K562 (cell line): ENCODE results near the gene EXOC2. TPM values are rescaled to one million over a fixed set of nuclear protein-coding genes. Genes with fewer than 3 reads are reported as not detected.

Experiments
- ATAC-seq: fragments of 200-7000 bp; cut with Tn5 transposase; 3 replicates; pipeline ENCODE4 v1.9.1; 2020; ENCODE audit warnings: moderate library complexity
- BruUV-seq: library from RNA; stranded (reverse); fragments of 400-500 nt; replicated peaks from 2 replicates; lab custom pipeline; 2021; lab: Mats Ljungman, UMichigan
- CTCF ChIA-PET: fragments of 300-600 bp; formaldehyde crosslinking; extraction: SDS; loops from one replicate; lab custom pipeline; 2021; ENCODE audit warnings: low intra/inter-chr PET ratio; lab: Yijun Ruan, JAX
- POLR2A ChIA-PET: fragments of 300-600, 350-650 bp; sonication (Branson Sonifier 250); formaldehyde crosslinking; extraction: SDS; loops from one replicate; lab custom pipeline; 2021; ENCODE audit warnings: antibody characterized with exemption, inconsistent platforms; lab: Yijun Ruan, JAX
- DNase-seq, 4 experiments: peaks; one replicate each; pipeline versions ENCODE4 v3.0.0 to v3.0.0-alpha.2; 2011 to 2018; ENCODE audit warnings: low spot score in 3 of 4, mixed read lengths in 3 of 4; ENCODE audit errors: extremely low read depth in 1 of 4
- FAIRE-seq: peaks from 2 replicates; lab custom pipeline; 2011; peaks lifted over from hg19 to GRCh38; lab: Jason Lieb, UNC
- H2AFZ ChIP-seq: 2 replicates; pipeline ENCODE4 v1.6.0; 2011; ENCODE audit warnings: low read depth, low read length, control low read depth, inconsistent platforms
- H3K27ac ChIP-seq: fragments of 200-600 bp; 3 replicates; pipeline ENCODE4 v1.8.0; 2011; ENCODE audit warnings: low read depth, mild to moderate bottlenecking, control low read depth, inconsistent platforms, low read length, moderate library complexity, mixed read lengths; ENCODE audit errors: extremely low read depth
- H3K27me3 ChIP-seq, 2 experiments: fragments of 300-600 bp in 1 of 2; 2 replicates in 1 of 2; 3 replicates in 1 of 2; pipeline versions ENCODE4 v1.6.0 to v1.8.0; 2011; ENCODE audit warnings: inconsistent platforms in 2 of 2, low read length in 2 of 2, mild to moderate bottlenecking in 1 of 2, mixed read lengths in 1 of 2, moderate library complexity in 1 of 2; ENCODE audit not compliant: control insufficient read depth in 2 of 2, insufficient read depth in 2 of 2
- H3K36me3 ChIP-seq: fragments of 300-600 bp; 3 replicates; pipeline ENCODE4 v1.8.0; 2011; ENCODE audit warnings: mild to moderate bottlenecking, low read length, inconsistent platforms; ENCODE audit not compliant: control insufficient read depth, insufficient read depth
- H3K4me1 ChIP-seq, 2 experiments: fragments of 200-600 bp in 1 of 2; replicated peaks in 1 of 2; 2 replicates in 1 of 2; 3 replicates in 1 of 2; pipeline versions ENCODE4 v1.5.1 to v1.8.0; 2011; ENCODE audit warnings: inconsistent platforms in 2 of 2, low read length in 2 of 2, mild to moderate bottlenecking in 1 of 2, mixed read lengths in 1 of 2, moderate library complexity in 1 of 2; ENCODE audit not compliant: control insufficient read depth in 2 of 2, insufficient read depth in 2 of 2
- H3K4me2 ChIP-seq: 2 replicates; pipeline ENCODE4 v1.6.1; 2011; ENCODE audit warnings: low read length, control low read depth, inconsistent platforms, mixed read lengths; ENCODE audit not compliant: insufficient read depth
- H3K4me3 ChIP-seq: fragments of 200-600 bp; sonication (generic), shearing (Covaris generic); 2 replicates; pipeline ENCODE4 v1.5.1; 2016; ENCODE audit warnings: control low read depth, inconsistent platforms
- H3K79me2 ChIP-seq: fragments of 200-600 bp; 3 replicates; pipeline ENCODE4 v1.8.0; 2011; ENCODE audit warnings: low read length, inconsistent platforms; ENCODE audit not compliant: control insufficient read depth, insufficient read depth
- H3K9ac ChIP-seq, 2 experiments: 2 replicates each; pipeline versions ENCODE4 v1.6.0 to v1.6.1; 2011; ENCODE audit warnings: low read depth in 2 of 2, low read length in 2 of 2, control low read depth in 1 of 2, inconsistent platforms in 1 of 2, mild to moderate bottlenecking in 1 of 2, mixed read lengths in 1 of 2; ENCODE audit not compliant: insufficient read depth in 1 of 2
- H3K9me1 ChIP-seq: one replicate; pipeline ENCODE4 v1.6.0; 2011; ENCODE audit warnings: inconsistent platforms, mild to moderate bottlenecking, low read length, moderate library complexity; ENCODE audit not compliant: control insufficient read depth, insufficient read depth
- H3K9me3 ChIP-seq: replicated peaks from 2 replicates; pipeline ENCODE4 v1.5.1; 2011; ENCODE audit warnings: low read depth, low read length, inconsistent platforms; ENCODE audit not compliant: control insufficient read depth, insufficient read depth
- H4K20me1 ChIP-seq: replicated peaks from 2 replicates; pipeline ENCODE4 v1.6.1; 2011; ENCODE audit warnings: low read length, inconsistent platforms, mixed read lengths; ENCODE audit not compliant: control insufficient read depth, insufficient read depth
- BDP1 ChIP-seq: IDR thresholded peaks from 3 replicates; pipeline ENCODE4 v1.6.1; 2011; ENCODE audit not compliant: insufficient read length, insufficient read depth
- NRF1 ChIP-seq, 2 experiments: fragments of 450-650 bp; IDR thresholded peaks in 1 of 2; conservative IDR thresholded peaks in 1 of 2; 2 replicates each; pipeline ENCODE4 v1.6.1; 2014; ENCODE audit warnings: mild to moderate bottlenecking in 2 of 2
- SIN3B ChIP-seq: fragments of 450-650 bp; IDR thresholded peaks from 2 replicates; pipeline ENCODE4 v1.6.1; 2017; ENCODE audit warnings: low read depth, mild to moderate bottlenecking, moderate library complexity
- TRIM24 ChIP-seq, 2 experiments: fragments of 450-650 bp; IDR thresholded peaks; 2 replicates each; pipeline ENCODE4 v1.6.1; 2016
- ZNF232 ChIP-seq: sonication (generic); formaldehyde crosslinking; IDR thresholded peaks from 2 replicates; pipeline ENCODE4 v1.8.0; 2022; ENCODE audit warnings: mild to moderate bottlenecking, missing genetic modification reagents
- WGBS: fragments of 100-300 bp; shearing (Covaris generic); methylation state at CpG from one replicate; pipeline ENCODE4 v1.1.6; 2016; ENCODE audit warnings: low coverage, mixed read lengths; ENCODE audit not compliant: insufficient coverage; ENCODE audit errors: missing lambda C conversion rate; 5-methylcytosine and 5-hydroxymethylcytosine counted together
- in situ Hi-C: fragments of 300-500 bp; cut with MboI; formaldehyde crosslinking; loops from 4 replicates; pipeline ENCODE4 v1.15.0; 2018; ENCODE audit warnings: inconsistent platforms, mixed read lengths
- intact Hi-C: fragments of 100-400 bp; cut with micrococcal nuclease; formaldehyde crosslinking; loops from 2 replicates; pipeline ENCODE4 v1.14.2; 2022
- polyA plus RNA-seq, 8 experiments: library from polyadenylated mRNA; depleted of rRNA in 4 of 8; stranded (reverse) in 5 of 8; unstranded in 3 of 8; fragments of >200 nt; fragmentation: Nextera tagmentation in 2 of 8; fragmentation: Illumina TruSeq in 1 of 8; extraction: Ambion mirVana in 2 of 8; extraction: Trizol in 1 of 8; gene quantifications; 2 replicates each; pipeline versions ENCODE4 v1.2.1 to v1.2.3, GENCODE V29; 2011 to 2014; ENCODE audit warnings: inconsistent platforms in 1 of 8, missing spikeins in 1 of 8
- total RNA-seq, 7 experiments: library from RNA; depleted of rRNA in 6 of 7; stranded (reverse); fragments of >200 nt in 6 of 7; fragmentation: Illumina TruSeq in 2 of 7; extraction: Trizol in 2 of 7; gene quantifications; 2 replicates each; pipeline versions ENCODE4 v1.2.1 to v1.2.3, GENCODE V29; 2011 to 2021; ENCODE audit warnings: low replicate concordance in 1 of 7
- TF ChIP-seq, protein P1 (sequence below), 3 experiments: IDR thresholded peaks in 2 of 3; conservative IDR thresholded peaks in 1 of 3; 2 replicates each; pipeline ENCODE4 v1.5.1; 2011 to 2012; ENCODE audit warnings: low read length in 3 of 3, mild to moderate bottlenecking in 3 of 3, control low read depth in 2 of 3, improper control_type of control experiment in 1 of 3, inconsistent platforms in 1 of 3, low read depth in 1 of 3, mixed read lengths in 1 of 3, moderate library complexity in 1 of 3; ENCODE audit not compliant: insufficient read depth in 2 of 3
- TF ChIP-seq, protein P2 (sequence below): fragments of 250-450 bp; sonication (Bioruptor Pico); IDR thresholded peaks from 2 replicates; pipeline ENCODE4 v1.5.0; 2021; ENCODE audit warnings: mild to moderate bottlenecking, moderate library complexity

The EXOC2 gene
- total and polyA plus RNA-seq, 9 of the 15 experiments (the other 6 are each of a cell fraction or from before 2014, with no cell fraction given): 12.2 to 30.2 (median 24.2) TPM

DNA sequence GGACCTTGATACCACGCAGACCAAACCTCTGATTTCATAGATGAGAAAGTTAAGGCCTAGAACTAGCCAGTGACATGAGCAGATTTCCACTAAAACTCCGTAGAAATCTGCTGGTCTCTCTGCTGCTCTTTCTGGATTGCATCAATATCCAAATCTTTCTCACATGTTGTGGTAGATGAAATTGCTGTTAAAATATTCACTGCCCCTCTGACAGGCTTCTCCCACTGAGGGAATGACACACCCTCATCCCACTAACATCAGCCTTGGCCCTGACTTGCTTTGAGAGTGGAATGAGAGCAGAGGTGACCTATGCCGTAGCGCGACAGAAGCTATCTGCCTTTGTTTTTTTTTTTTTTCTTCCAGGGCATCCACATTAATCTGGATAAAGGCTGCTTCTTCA is 20.4 kb upstream of the EXOC2 start:
- 4% methylated on average over 5 of the region's 5 CpGs for WGBS
- Histone ChIP-seq H4K20me1 (no peaks in the 10 kb centered on the region), H3K27me3 (peaks cover 42 to 49% of the 10 kb centered on the region in 2 experiments), H3K27ac (no peak overlapping the region), H3K4me1 (peaks cover 0 to 7% of the 10 kb centered on the region in 2 experiments; a peak in 2 of 5 replicates), H3K4me3 (no peak overlapping the region), H3K9me3 (no peaks in the 10 kb centered on the region), H3K4me2 (no peak overlapping the region), H2AFZ (no peak overlapping the region), H3K9me1 (no peaks in the 10 kb centered on the region), H3K36me3 (no peaks in the 10 kb centered on the region), H3K79me2 (no peaks in the 10 kb centered on the region), H3K9ac (no peak overlapping the region)
- in situ Hi-C loops (no loop called here), intact Hi-C loops (no loop called here)
- DNase-seq: no peak
- POLR2A ChIA-PET: no interaction called here
- no peak for ATAC-seq
- no TSS peak for BruUV-seq
- TF ChIP-seq BDP1: no peak
- TF ChIP-seq TRIM24 (IDR thresholded peaks at IDR 0.05): no peak
- no peak for TF ChIP-seq ZNF232 (CRISPR knock-in tag)
- TF ChIP-seq SIN3B: no peak
- FAIRE-seq: no peak
- CTCF ChIA-PET: no interaction called here

GRCh38 chr6:712805-713204 is 19.9 kb upstream of the EXOC2 start:
- H3K27ac ChIP-seq: no peak overlapping the region
- ATAC-seq (no peak), FAIRE-seq (no peak), DNase-seq (no peak)
- 17% methylated on average over 8 of the region's 8 CpGs for WGBS
- in situ Hi-C loops: no loop called here
- ChIA-PET POLR2A (interaction anchor here (0.5 kb wide), 1 partner anchor 20 kb away, joined by 3 read pairs; the partner anchor contains the start of gene EXOC2), CTCF (no interaction called here)
- no peak overlapping the region for H2AFZ ChIP-seq
- H3K36me3 ChIP-seq: no peaks in the 10 kb centered on the region
- H4K20me1 ChIP-seq: no peaks in the 10 kb centered on the region
- no peaks in the 10 kb centered on the region for H3K79me2 ChIP-seq
- no peak overlapping the region for H3K4me2 ChIP-seq
- BruUV-seq: no TSS peak
- no peak overlapping the region for H3K9ac ChIP-seq
- H3K9me3 ChIP-seq: no peaks in the 10 kb centered on the region
- H3K4me1 ChIP-seq: peaks cover 0 to 7% of the 10 kb centered on the region in 2 experiments; a peak in 2 of 5 replicates
- no peak overlapping the region for H3K4me3 ChIP-seq
- intact Hi-C loops: no loop called here
- TF ChIP-seq NRF1 (conservative IDR thresholded peaks at IDR 0.05 in 1 of 2, IDR thresholded peaks at IDR 0.05 in 1 of 2): peak; percentile 72 to 79
- TF ChIP-seq, protein P1, sequence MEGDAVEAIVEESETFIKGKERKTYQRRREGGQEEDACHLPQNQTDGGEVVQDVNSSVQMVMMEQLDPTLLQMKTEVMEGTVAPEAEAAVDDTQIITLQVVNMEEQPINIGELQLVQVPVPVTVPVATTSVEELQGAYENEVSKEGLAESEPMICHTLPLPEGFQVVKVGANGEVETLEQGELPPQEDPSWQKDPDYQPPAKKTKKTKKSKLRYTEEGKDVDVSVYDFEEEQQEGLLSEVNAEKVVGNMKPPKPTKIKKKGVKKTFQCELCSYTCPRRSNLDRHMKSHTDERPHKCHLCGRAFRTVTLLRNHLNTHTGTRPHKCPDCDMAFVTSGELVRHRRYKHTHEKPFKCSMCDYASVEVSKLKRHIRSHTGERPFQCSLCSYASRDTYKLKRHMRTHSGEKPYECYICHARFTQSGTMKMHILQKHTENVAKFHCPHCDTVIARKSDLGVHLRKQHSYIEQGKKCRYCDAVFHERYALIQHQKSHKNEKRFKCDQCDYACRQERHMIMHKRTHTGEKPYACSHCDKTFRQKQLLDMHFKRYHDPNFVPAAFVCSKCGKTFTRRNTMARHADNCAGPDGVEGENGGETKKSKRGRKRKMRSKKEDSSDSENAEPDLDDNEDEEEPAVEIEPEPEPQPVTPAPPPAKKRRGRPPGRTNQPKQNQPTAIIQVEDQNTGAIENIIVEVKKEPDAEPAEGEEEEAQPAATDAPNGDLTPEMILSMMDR (IDR thresholded peaks at IDR 0.05 in 2 of 3, conservative IDR thresholded peaks at IDR 0.05 in 1 of 3; ENCODE audit: insufficient read depth in 2 of 3, low read depth in 1 of 3, low read length in 3 of 3): no peak
- TF ChIP-seq, protein P2, sequence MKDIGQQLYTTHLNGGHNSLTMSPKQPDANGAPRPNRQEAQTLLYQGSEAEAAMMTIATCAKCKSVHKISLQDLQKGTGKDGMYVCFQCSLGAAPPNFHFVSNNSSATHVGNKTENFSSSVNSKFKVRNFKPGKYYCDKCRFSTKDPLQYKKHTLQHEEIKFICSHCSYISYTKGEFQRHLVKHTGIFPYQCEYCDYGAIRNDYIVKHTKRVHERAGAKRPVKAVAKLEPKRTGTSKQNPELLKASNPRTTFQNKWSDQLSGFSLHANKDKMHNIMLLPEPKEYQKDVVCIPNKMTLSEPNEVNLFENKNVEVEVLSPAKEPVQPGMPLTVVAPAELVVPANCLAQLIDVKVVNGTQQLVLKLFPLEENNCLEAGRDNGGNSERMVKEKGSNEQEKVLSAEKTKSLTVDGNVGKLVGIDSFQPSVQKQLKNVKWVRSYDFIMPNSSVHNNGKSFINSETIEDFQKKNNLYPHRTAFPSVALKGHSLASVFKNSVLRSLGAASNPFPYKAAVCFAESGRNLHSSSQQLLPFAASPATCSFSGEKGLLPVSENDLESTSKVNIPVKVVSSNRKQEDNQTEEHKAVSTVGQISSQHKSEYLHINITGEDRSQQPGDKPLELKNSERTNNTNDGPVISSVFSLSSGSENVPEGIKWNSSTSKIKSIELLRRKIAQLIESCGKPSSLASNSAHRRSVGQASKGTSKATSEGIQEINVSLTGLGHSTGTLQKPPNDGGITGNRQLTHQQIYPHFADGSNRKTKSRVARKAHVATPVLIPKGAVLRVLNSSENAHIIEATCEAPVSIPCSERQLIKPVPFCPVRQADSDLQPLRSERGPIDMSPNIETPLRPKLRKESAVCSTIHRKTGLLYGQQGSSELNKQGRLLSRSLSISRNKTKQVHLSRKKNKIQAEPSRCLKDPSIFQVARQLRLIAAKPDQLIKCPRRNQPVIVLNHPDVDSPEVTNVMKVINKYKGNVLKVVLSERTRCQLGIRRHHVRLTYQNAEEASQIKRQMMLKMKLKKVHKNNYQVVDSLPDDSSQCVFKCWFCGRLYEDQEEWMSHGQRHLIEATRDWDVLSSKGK (CRISPR knock-in tag): no peak
- H3K27me3 ChIP-seq: peaks cover 44 to 47% of the 10 kb centered on the region in 2 experiments
- H3K9me1 ChIP-seq: no peaks in the 10 kb centered on the region
